D341Med (cell line): ENCODE measurements around the gene HEATR5B.
A peak's percentile ranks its signal among the peaks of the same experiment; 100 is the strongest.
"Not testable (repeated sequence)": the region's sequence is repeated elsewhere in the genome, so short reads cannot be mapped to it uniquely, and the experiment has no call there.

Experiments
- DNase-seq: peaks from one replicate; pipeline ENCODE4 v3.0.0; 2012; ENCODE audit warnings: low spot score

HEATR5B gene

DNA sequence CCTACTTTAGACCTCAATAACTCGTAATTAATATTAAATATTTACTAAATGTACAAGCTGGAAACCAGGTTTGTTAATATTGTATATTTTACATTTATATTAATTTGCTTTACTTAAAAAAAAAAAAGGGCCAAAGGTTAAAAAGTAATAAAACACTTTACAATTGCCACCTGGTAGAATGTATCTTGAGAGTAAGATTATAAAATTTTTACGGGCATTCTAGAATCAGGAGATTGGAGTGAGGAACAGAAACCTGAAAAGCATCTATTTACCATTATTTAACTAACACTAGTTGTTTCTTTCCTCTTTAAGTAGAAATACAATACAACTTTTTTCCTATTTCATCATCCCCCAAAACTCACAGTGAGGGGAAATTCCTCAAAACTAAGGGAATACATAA, 102.3 kb downstream of the HEATR5B start:
- no peak for DNase-seq

DNA sequence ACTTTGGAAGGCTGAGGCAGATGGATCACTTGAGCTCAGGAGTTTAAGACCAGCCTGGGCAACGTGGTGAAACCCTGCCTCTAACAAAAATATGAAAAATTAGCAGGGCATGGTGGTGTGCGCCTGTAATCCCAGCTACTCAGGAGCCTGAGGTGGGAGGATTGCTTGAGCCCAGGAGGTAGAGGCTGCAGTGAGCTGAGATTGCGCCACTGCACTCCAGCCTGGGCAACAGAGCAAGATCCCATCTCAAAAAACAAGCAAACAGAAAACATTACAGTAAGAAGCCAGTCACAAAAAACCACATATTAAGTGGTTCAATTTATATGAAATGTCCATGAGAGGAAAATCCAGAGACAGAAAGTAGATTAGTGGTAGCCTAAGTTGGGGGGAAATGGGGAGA, 105.2 kb downstream of the HEATR5B start:
- DNase-seq, result not testable (repeated sequence)

DNA sequence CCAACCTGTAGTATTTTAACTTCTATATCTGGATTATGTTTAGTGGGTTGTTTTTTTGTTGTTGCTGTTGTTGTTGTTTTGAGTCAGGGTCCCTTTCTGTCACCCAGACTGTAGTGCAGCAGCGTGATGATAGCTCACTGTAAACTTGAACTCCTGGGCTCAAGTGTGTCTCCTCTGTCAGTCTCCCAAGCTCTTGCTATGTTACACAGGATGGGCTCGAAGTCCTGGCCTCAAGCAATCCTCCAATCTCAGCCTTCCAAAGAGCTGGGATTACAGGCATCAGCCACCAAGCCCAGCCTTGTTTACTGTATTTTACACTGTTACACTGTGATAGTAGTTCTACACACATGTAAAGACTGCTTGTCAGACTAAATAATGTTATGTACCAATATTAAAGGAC, 108.1 kb downstream of the HEATR5B start:
- no peak for DNase-seq

DNA sequence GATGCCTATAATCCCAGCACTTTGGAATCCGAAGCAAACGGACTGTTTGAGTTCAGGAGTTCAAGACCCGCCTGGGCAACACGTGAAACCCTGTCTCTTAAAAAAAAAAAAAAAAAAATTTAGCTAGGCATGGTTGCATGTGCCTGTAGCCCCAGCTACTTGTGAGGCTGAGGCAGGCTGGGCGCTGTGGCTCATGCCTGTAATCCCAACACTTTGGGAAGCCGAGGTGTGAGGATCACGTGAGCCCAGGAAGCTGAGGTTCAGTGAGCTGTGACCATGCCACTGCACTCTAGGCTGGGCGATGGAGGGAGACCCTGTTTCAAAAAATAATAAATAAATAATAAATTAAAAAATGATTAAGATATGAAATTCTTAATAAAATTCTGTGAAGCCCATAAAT, 108.9 kb downstream of the HEATR5B start:
- no peak for DNase-seq

DNA sequence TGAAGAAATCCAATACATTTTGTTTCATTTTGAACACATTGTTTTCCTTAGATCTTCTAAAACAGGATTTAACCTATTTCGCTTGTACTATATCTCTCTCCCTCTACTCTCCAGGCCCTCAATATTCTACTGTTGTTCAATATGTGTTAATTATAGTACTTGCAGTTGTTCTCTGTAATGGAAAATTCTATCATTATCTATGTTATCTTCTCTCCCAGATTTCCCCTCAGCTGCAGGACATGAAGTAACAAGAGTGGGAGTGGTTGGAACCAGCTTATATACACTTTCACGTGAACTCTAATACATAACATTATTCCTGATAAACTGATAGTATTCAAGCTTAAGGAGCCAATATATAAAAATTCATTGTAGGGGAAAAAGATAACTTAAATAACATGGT, 110.9 kb downstream of the HEATR5B start:
- no peak for DNase-seq

DNA sequence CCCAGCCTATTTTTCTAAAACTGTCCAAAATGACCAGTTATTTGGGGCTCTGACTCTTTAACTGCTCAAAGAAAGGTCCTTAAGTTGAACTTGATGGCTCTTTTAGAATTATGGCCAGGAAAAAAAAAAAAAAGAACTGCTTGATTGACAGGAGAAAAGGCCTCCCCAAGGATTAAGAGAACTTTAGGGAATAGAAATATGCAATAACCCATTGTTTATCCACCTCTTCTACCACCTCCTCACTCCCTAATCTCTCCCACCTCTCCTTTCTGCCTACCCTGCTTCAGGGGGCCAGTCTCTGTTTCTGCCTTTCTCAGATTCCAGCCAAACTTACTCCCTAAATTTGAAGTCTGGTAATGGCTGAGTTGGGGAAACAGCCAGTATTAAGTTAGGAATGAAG, 112.2 kb downstream of the HEATR5B start:
- DNase-seq, result no peak

DNA sequence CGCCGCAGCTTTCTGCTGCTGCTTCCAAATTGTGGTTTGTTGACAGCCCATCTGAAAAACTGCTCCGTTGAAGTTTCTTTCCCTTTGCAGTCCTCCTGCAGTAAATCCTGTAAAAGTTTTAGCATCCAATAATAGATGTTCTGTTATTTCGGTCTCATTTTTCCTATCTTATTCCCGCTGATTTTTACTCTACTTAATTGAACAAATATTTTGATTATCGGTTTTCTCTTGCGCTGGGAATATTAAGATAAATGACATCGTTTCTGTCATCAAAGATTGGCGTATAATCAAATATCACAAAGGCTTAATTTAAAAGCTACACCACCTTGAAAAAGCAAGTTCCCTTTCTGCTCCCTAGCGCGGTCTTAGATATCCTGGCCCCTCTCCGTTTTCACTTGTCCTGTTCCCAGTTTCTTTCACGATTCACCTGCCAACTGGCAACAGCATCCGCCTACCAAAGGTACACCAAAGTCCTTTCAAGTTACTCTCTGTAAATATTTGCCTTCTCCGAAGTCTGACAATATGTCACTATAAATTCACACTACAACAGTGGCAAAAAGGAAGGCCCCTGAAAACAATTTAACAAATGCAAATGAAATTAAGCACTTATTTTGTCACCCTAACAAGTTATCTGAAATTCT, 116.8 kb downstream of the HEATR5B start:
- no peak for DNase-seq

DNA sequence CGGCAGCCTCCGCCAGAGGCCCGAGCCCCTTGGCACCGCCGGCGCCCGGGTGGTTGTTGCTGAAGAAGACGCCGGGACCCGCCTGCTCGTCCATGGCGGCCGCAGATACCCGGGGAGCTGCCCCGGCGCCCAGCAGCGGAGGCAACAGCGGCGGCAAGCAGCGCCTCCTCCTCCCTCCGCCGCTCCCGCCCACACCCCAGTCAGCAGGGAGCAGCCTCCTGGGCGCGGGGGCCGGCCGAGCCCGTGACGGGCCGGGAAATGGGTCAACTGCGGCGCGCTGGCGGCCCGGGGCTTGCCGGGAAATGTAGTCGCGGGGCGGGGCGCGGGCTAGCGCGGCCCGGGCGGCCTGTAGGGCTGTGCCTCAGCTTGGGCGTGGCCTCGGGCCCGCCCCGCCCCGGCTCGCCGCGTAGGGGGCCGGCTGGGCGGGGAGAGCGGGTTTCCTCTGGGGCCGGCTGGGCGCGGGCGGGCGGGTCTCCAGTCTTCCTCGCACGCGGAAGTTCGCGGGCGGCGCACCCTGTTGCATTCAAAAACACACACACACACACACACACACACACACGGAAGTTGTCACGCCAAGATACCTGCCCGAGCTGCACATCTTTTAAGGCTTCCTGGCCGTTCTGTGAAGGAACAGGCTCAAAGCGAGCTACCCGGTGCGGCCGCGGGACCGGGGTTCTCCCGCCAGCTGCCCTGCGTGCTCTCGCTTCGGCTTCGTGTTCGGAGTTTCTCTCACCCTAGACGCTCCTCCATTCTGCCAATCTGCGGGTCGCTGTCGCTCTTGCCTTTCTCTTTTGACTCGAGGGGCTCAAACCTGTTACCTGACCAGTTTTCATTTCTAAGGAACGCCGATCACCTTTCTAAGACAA, 117.6 kb downstream of the HEATR5B start, which contains the start of gene STRN:
Gene STRN (minus strand): TSS at position 167 of the 866 bp plus-strand sequence. CDS start 73 bp downstream, at position 94.
- peak; percentile 99 for DNase-seq

DNA sequence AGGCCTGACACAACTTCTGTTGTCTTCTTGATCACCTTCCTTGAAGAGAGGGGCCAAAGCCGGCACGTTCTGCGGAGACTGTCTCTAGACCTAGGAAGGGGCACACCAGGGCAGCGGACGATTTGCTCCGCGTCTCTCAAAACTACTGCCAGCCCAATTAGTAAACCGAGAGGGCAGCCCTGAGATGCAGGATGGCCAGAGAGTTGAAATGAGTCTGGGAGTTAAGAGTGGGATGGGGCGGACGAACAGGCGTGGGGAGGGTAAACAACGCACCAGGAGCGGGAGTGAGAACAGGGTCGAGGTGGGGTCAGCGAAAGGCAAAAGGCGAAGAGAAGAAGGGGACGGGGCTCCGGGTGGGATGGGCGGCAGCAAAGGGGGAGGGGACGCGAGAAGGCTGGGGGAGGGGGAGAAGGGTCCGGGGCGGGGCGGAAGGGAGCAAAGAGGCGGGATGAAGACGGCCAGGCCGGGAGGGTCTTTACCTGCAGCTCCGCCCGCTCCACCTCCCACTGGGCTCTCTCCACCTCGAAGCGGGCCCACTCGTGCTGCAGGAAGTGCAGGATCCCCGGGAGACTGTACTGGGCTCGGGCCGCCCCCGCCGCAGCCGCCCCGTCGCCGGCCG, 118.3 kb downstream of the HEATR5B start:
- peak; percentile 73 for DNase-seq

DNA sequence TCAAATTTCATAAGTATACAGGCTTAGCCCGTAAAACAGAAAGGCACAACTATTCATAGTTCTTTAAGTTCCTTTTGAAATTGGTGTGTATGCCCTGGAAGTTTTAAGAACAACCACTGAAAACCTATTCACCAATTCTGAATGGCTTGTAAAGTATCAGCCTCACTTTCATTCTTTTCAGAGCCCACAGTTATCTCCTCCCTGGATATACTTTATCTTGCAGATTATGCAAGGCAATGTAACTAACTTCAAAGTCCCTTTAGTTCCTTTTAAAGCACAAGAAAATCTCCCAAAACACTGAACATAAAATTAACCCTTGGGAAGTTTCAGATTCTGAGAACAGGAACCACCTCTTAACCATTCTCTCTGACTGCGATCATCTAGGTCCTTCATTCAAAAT, 119.0 kb downstream of the HEATR5B start:
- no peak for DNase-seq

DNA sequence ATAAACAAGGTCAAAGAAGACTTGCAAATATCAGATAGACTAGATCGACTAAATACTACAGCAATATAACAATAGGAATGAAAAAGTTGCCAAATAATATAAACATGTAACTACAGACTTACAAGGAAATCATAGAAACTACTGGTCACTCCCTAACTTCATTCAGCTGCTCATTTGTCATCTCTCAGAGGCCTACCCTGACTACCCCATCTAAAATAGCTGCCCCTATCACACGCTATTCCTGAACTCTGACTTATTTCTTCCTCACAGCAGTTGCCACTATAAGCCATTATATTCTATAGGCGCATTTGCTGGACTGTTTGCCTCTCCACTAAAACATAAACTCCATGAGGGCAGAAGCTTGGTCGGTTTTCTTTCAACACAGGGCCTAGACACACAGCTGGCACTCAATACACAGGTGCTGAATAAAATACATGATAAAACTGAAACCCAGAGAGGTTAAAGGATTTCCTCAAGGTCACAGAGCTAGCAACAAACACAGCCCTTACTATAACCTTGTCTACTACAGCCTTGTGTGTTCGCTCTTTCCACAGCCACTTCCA, 119.6 kb downstream of the HEATR5B start:
- DNase-seq, result no peak

DNA sequence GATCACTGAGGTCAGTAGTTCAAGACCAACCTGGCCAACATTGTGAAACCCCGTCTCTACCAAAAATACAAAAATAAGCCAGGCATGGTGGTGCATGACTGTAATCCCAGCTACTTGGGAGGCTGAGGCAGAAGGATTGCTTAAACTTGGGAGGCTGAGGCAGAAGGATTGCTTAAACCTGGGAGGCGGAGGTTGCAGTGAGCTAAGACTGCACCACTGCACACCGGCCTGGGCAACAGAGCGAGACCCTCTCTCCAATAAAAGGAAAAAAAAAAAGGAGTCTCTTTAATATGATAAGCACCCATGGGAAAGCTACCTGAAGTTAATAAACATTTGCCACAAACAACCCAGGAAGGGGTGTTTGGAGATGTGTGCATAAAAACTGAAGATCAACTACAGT, 120.4 kb downstream of the HEATR5B start:
- no peak for DNase-seq

DNA sequence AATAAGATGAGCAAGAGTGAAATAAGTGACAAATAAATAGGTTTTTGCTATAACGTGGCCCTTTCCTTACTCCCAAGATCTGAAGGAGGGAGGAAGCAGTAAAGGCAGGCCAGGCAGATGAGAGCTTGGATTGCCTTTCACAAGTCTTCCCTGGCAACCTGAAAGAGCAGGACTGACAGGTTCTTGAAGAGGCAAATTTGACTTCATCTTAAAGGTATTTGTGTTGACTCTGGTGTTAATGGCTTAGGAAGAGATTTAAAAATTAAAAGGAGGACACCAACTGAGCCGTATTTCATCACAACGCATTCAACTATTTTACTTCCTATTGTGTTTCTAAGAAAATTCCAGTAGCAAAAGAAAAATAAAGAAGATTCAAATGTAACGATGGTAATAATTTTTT, 121.1 kb downstream of the HEATR5B start:
- no peak for DNase-seq

DNA sequence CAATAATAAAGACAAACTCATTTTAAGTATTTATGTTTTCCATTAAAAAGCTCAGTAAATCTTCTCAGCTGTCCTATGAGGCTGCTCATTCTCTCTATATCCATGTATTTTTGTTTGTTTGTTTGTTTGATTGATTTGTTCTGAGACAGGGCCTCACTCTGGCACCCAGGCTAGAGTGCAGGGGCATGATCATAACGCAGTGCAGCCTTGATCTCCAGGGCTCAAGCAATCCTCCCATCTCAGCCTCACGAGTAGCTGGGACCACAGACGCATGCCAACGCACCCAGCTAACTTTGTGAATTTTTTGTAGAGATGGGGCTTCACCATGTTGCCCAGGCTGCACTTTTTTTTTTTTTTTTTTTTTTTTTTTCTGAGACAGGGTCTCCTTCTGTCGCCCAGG, 123.4 kb downstream of the HEATR5B start:
- no peak for DNase-seq

DNA sequence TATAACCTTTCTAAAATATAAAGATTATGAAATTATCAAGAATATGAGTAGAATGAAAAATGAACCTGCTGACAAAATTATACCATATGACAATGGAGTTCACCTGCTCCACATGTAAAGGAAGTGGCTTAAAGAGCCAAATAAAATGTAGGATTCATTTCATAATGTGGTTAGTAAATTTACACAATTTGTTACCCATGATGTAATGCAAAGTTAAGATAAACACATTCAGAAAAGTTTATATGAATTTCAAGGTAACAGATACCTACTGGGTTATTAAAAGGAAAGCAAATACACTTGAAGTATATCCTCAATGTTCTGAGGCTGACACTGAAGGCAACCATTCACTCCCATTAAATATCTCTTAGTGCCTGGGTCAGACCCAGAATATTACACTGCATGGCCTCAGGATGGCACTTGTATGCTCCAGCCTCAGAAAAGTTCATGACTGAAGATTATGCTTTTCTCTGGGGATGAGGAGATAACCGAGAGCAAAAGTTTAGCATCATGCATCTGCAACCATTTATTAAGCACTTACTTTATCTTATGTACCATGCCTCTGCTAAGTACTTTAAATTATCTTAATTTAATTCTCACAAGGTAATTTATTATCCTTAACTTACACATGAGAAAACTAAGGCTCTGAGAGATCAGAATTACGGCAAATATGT, 124.0 kb downstream of the HEATR5B start:
- DNase-seq, result no peak

DNA sequence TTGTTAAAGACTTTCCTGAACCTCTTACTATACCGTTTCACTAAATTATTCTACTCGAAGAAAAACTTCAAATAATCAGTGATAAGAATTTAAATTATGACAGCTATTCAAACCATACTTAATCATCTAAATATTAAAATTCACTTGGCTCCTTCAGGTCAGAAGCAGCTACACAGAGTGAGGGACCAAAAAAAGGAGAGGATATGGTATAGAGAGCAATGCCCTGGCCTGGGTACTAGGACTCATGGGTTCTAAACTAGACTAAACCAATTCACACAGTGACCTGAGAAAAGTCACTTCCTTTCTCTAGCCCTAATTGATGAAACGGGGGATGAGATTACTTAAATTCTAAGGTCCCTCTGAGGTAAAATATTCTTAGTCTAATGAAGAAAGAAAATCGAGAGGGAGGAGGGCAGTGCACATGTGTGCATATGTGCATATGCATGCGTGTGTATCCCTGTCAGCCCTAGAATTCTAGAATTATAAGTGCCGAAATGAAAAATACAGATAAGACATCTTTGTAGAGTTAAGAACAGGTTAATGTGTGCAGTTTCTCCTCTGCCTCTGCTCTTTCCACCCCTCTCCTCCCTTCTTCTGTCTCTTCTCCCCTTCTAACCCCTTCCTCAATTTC, 129.1 kb downstream of the HEATR5B start:
- DNase-seq, result no peak

DNA sequence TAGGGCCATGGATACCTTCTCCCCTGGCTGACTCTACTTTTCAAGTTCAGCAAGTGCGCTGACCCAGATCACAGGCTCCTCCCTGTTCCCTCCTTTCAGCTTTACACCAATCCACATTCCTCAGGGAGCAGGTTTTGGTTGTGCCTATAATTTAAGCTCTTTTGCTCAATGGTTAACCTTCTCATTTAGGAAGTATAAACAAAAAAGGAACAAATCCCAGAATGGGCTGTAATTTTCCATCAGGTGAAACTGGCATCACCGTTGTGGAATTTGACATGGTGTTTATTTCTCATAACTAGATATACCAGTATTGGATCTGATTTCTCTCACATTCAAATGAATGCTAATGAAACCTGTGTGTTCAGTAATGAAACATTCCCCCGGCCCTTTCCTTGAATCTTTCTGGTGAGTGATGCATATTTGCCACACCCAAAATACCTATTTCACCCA, 131.4 kb downstream of the HEATR5B start:
- peak; percentile 18 for DNase-seq

DNA sequence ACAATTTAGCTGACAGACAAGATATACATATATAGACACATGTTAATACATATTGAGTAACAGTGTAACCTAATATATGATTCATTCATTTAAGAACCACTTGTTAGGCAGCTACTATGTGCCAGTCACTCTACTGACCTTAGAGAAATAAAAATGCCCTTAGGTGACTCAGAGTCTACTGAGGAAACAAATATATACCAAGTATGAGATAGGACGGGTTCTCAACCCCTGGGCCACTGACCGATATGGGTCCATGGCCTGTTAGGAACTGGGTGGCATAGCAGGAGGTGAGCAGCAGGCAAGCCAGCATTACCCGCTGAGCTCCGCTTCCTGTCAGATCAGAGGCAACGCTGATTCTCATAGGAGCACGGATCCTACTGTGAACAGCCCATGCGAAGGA, 132.6 kb downstream of the HEATR5B start:
- DNase-seq, result no peak

DNA sequence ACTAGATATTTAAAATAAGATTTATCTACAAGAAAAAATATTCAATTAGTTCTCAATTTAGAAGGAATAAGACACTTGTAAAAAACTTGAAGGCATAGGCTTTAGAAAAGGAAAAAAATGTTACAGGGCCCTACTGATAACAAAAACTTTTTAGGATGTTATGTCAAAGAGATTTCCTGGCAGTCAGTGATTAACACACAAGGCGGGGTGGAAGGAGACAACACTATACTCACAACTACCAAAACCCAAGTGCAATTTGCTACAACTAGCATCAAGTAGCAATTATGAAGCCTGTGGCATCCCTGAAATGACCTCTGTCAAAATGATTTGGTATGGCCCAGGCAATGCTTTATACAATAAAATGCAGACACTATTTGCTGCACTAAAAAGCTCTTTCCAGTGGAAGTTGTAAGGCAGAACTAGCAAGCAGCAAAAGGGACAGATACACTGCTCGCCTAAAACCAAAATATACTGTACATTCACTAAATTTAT, 133.1 kb downstream of the HEATR5B start:
- DNase-seq, result no peak

DNA sequence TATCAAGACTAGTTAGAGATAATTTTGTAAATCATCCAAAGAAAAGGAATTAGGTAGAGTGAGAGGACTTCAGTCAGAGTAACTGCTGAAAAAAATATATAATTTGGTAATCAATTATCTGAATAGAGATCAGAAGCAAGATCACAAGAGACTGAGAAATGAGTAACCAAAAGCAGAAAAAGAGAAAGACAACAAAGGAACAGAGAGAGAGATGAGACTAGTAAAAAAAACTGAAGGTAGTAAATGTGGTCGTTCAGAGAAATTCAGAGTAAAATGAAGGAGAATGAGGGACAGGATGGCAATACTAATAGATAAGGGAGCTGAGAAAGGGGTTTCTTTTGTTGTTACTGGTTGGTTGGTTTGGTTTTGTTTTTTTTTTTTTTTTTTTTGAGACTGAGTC, 134.3 kb downstream of the HEATR5B start:
- DNase-seq, result no peak

DNA sequence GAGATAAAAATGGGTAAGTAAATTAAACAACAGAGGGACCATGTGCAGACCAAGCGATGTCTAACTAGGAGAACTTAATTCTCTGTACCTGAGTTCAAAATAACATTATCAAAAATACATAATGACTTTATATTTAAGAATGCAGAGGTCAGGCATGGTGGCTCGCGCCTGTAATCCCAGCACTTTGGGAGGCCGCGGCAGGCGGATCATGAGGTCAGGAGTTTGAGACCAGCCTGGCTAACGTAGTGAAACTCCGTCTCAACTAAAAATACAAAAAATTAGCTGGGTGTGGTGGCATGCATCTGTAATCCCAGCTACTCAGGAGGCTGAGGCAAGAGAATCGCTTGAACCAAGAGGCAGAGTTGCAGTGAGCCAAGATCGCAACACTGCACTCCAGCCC, 138.9 kb downstream of the HEATR5B start:
- not testable (repeated sequence) for DNase-seq
